MCF 10A (cell line): ENCODE data around the gene ARHGAP22. TPM values are rescaled to one million over a fixed set of nuclear protein-coding genes. Genes with fewer than 3 reads are reported as not detected.

Experiments
- BruUV-seq: library from RNA; stranded (reverse); fragments of 400-500 nt; replicated peaks from 2 replicates; lab custom pipeline; 2021; lab: Mats Ljungman, UMichigan
- CTCF ChIA-PET: fragments of 300-600 bp; sonication (Branson Sonifier 250); formaldehyde crosslinking; extraction: SDS; loops from one replicate; lab custom pipeline; 2021; ENCODE audit warnings: antibody characterized with exemption, inconsistent platforms; lab: Yijun Ruan, JAX
- POLR2A ChIA-PET: fragments of 300-600, 350-650 bp; sonication (Branson Sonifier 250); formaldehyde crosslinking; extraction: SDS; loops from one replicate; lab custom pipeline; 2020; ENCODE audit warnings: antibody characterized with exemption, inconsistent platforms; lab: Yijun Ruan, JAX
- DNase-seq: peaks from one replicate; pipeline ENCODE4 v3.0.0-alpha.2; 2018; ENCODE audit not compliant: unreplicated experiment
- H3K27ac Mint-ChIP-seq: one replicate; pipeline ENCODE4 v1.8.0; 2022; ENCODE audit warnings: mild to moderate bottlenecking, low read depth, mixed read lengths; ENCODE audit not compliant: unreplicated experiment
- H3K27me3 Mint-ChIP-seq: one replicate; pipeline ENCODE4 v1.8.0; 2022; ENCODE audit warnings: mixed read lengths; ENCODE audit not compliant: insufficient read depth, unreplicated experiment
- H3K36me3 Mint-ChIP-seq: one replicate; pipeline ENCODE4 v1.8.0; 2022; ENCODE audit warnings: mild to moderate bottlenecking, moderate library complexity, mixed read lengths; ENCODE audit not compliant: insufficient read depth, unreplicated experiment
- H3K4me1 Mint-ChIP-seq: one replicate; pipeline ENCODE4 v1.8.0; 2022; ENCODE audit warnings: mixed read lengths; ENCODE audit not compliant: insufficient read depth, unreplicated experiment
- H3K4me3 Mint-ChIP-seq: one replicate; pipeline ENCODE4 v1.8.0; 2022; ENCODE audit warnings: mild to moderate bottlenecking, moderate library complexity, mixed read lengths; ENCODE audit not compliant: unreplicated experiment
- H3K9me3 Mint-ChIP-seq: one replicate; pipeline ENCODE4 v1.8.0; 2022; ENCODE audit warnings: mixed read lengths; ENCODE audit not compliant: unreplicated experiment
- intact Hi-C: fragments of 100-400 bp; cut with micrococcal nuclease; formaldehyde crosslinking; loops from 2 replicates; pipeline ENCODE4 v1.14.1; 2022
- total RNA-seq: library from RNA; stranded (reverse); gene quantifications from 2 replicates; pipeline ENCODE4 v1.2.3, GENCODE V29; 2022
- TF ChIP-seq, protein P1 (sequence below): fragments of 200-600 bp; IDR thresholded peaks from one replicate; pipeline ENCODE4 v1.8.0; 2022; ENCODE audit warnings: antibody characterized with exemption, mild to moderate bottlenecking; ENCODE audit not compliant: unreplicated experiment

Gene ARHGAP22
- total RNA-seq, 1 experiment from 2014 or later = 6.3 TPM

DNA sequence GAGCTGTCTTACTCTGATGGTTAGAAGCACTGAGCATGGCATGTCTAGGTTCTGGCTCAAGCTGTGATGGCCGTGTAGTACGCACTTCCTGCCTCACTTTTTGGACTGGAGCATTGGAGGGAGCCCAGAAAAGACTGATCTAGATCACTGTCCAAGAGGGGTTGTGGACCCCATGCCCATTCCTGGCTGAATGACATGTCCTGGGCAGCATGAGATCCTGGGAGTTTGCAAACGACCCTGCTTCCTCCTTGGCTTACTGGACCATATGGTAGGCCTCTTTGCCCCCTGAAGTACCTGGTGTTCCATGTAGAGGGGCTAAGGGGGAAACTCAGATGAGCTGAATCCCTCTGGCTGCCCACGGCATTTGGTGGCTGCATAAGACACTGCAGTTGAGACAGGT, 36.7 kb downstream of the ARHGAP22 start:
- no peak for DNase-seq
- ChIA-PET POLR2A (no interaction called here), CTCF (interaction anchor here (2.5 kb wide), 1 partner anchor 88 kb away, joined by 17 read pairs; no protein-coding TSS in a partner anchor)
- H3K4me3 Mint-ChIP-seq = no peak overlapping the region
- H3K36me3 Mint-ChIP-seq = no peaks in the 10 kb centered on the region
- BruUV-seq = no TSS peak
- TF ChIP-seq, protein P1, sequence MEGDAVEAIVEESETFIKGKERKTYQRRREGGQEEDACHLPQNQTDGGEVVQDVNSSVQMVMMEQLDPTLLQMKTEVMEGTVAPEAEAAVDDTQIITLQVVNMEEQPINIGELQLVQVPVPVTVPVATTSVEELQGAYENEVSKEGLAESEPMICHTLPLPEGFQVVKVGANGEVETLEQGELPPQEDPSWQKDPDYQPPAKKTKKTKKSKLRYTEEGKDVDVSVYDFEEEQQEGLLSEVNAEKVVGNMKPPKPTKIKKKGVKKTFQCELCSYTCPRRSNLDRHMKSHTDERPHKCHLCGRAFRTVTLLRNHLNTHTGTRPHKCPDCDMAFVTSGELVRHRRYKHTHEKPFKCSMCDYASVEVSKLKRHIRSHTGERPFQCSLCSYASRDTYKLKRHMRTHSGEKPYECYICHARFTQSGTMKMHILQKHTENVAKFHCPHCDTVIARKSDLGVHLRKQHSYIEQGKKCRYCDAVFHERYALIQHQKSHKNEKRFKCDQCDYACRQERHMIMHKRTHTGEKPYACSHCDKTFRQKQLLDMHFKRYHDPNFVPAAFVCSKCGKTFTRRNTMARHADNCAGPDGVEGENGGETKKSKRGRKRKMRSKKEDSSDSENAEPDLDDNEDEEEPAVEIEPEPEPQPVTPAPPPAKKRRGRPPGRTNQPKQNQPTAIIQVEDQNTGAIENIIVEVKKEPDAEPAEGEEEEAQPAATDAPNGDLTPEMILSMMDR = no peak
- H3K9me3 Mint-ChIP-seq = no peaks in the 10 kb centered on the region
- H3K4me1 Mint-ChIP-seq = no peaks in the 10 kb centered on the region
- intact Hi-C loops = no loop called here
- H3K27ac Mint-ChIP-seq = no peak overlapping the region
- H3K27me3 Mint-ChIP-seq = no peaks in the 10 kb centered on the region

DNA sequence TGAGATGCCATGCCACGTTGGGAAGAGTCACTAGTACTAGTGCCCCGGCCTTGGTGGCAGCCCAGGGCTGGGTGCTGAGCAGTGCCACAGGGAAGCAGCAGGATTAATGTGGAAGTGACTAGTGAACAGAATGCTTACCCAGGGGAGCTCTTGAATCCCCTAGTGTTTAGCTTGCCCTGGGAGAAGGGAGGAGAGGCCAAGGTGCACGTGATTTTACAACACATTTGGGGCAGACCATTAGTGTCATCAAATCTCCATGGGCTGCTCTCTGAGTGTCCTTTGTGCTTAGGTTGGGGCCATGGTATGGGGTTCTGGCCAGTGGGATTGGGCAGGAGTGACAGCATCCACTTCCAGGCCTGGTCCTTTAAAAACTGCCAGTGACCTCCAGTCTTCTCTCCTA, 37.5 kb downstream of the ARHGAP22 start:
- Mint-ChIP-seq H3K27me3 (no peaks in the 10 kb centered on the region), H3K9me3 (no peaks in the 10 kb centered on the region), H3K4me3 (no peak overlapping the region), H3K4me1 (no peaks in the 10 kb centered on the region), H3K36me3 (no peaks in the 10 kb centered on the region), H3K27ac (no peak overlapping the region)
- DNase-seq = no peak
- ChIA-PET CTCF (no interaction called here), POLR2A (no interaction called here)
- no TSS peak for BruUV-seq
- intact Hi-C loops = no loop called here
- TF ChIP-seq, protein P1 = no peak

DNA sequence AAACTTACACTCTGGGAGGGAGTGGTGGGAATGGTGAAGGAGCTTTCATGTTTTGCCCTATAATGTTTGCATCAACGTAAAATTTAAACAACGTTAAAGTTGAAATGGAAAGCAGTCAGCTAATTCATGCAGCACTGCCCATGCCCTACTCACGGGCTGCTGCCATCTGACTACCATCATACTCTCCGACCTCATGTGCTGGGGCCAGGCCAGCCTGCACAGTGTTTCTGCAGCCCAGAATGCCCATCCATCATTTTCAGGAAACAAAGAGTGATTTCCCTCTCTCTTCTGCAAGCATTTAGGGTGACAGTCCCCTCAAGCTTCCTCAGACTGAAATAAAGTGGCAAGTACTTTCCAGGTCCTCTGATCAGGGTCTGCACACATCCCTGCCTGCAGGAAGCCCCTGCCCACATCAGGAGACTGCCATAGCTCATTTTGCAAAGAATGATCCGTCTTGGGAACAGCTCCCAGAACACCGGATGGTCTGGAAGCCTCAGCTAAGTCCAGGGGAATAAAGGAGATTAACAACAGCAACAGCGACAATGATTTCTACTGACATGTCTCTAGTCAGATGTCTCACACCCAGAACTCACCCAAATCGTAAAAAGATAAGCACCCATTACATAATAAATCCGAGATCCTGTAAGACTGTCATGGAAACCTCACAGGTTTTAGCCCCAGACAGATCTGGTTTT, 40.3 kb downstream of the ARHGAP22 start:
- no peaks in the 10 kb centered on the region for H3K36me3 Mint-ChIP-seq
- no peaks in the 10 kb centered on the region for H3K9me3 Mint-ChIP-seq
- intact Hi-C loops = no loop called here
- BruUV-seq = no TSS peak
- no peaks in the 10 kb centered on the region for H3K27me3 Mint-ChIP-seq
- ChIA-PET CTCF (interaction anchor here (0.7 to 1.4 kb wide), 4 partner anchors 15 to 91 kb away, joined by 3 to 11 read pairs (median 4); no protein-coding TSS in a partner anchor), POLR2A (no interaction called here)
- H3K27ac Mint-ChIP-seq = no peak overlapping the region
- no peak for DNase-seq
- H3K4me3 Mint-ChIP-seq = no peak overlapping the region
- no peaks in the 10 kb centered on the region for H3K4me1 Mint-ChIP-seq
- TF ChIP-seq, protein P1 = no peak

DNA sequence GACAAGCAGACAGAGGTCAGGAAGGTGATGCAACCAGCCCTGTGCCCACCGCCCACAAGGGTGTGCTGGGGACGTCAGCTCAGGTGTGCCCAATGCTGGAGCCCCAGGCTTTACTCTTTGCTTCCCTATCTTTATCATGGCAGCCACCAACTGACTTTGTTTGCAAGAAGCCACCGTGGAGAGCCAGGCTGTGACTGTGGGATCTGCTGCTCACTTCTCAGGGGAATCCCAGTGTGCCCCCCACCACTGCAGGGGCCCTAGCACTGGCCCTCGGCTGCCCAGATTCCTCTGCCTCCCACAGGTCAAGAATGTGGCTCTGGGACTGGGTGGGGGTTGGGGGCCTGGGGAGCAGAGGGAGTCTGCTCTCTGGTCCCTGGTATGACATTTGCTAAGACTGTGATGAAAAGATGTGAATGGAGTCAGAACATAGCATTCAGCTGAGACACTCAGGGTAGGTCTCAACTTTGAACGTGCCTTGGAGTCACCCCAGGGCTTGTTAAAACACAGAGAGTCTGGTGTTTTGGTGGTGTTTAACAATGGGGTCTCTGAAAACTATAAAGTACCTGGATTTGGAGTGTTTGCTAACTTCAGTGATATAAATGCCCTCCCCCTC, 47.3 kb downstream of the ARHGAP22 start:
- no peak overlapping the region for H3K27ac Mint-ChIP-seq
- intact Hi-C loops = no loop called here

More for the DNA sequence above, 47.3 kb downstream of the ARHGAP22 start:
- no TSS peak for BruUV-seq
- no peaks in the 10 kb centered on the region for H3K9me3 Mint-ChIP-seq
- DNase-seq = no peak
- POLR2A ChIA-PET = interaction anchor here (0.7 to 1.1 kb wide), 2 partner anchors 11 to 98 kb away, joined by 3 to 4 read pairs; no protein-coding TSS in a partner anchor
- H3K4me3 Mint-ChIP-seq = no peak overlapping the region
- no peaks in the 10 kb centered on the region for H3K36me3 Mint-ChIP-seq
- no peaks in the 10 kb centered on the region for H3K27me3 Mint-ChIP-seq
- H3K4me1 Mint-ChIP-seq = no peaks in the 10 kb centered on the region
- TF ChIP-seq, protein P1 = no peak
- CTCF ChIA-PET = interaction anchor here (0.6 to 20.0 kb wide), 2 partner anchors 49 to 99 kb away, joined by 3 to 428 read pairs; no protein-coding TSS in a partner anchor
